GM23338 (cell line): ENCODE measurements around the gene SYPL2. TPM values are rescaled to one million over a fixed set of nuclear protein-coding genes. Genes with fewer than 3 reads are reported as not detected.

Experiments
- ATAC-seq: fragments of 200-7000 bp; cut with Tn5 transposase; 3 replicates; pipeline ENCODE4 v1.9.1; 2020
- DNase-seq: peaks from one replicate; pipeline ENCODE4 v3.0.0-alpha.2; 2015; ENCODE audit warnings: low spot score
- H2AFZ ChIP-seq: fragments of 200-600 bp; sonication (generic); 2 replicates; pipeline ENCODE4 v1.8.0; 2016; ENCODE audit warnings: antibody characterized with exemption, mild to moderate bottlenecking, moderate library complexity
- H3F3A ChIP-seq: fragments of 200-600 bp; sonication (generic); replicated peaks from 2 replicates; pipeline ENCODE4 v1.8.0; 2017; ENCODE audit warnings: antibody characterized with exemption, mixed run types, low read depth
- H3K27ac ChIP-seq: fragments of 200-600 bp; sonication (generic); 2 replicates; pipeline ENCODE4 v1.6.1; 2016; ENCODE audit warnings: low read depth
- H3K27me3 ChIP-seq: fragments of 200-600 bp; sonication (generic); 2 replicates; pipeline ENCODE4 v1.8.0; 2016; ENCODE audit warnings: mild to moderate bottlenecking, mixed run types, moderate library complexity; ENCODE audit not compliant: insufficient read depth
- H3K36me3 ChIP-seq: fragments of 200-600 bp; sonication (generic); 2 replicates; pipeline ENCODE4 v1.8.0; 2016; ENCODE audit warnings: mild to moderate bottlenecking; ENCODE audit not compliant: insufficient read depth
- H3K4me1 ChIP-seq: fragments of 200-600 bp; sonication (generic); 2 replicates; pipeline ENCODE4 v1.8.0; 2016; ENCODE audit warnings: mild to moderate bottlenecking, moderate library complexity; ENCODE audit not compliant: insufficient read depth
- H3K4me2 ChIP-seq: fragments of 200-600 bp; sonication (generic); 2 replicates; pipeline ENCODE4 v1.7.1; 2017; ENCODE audit warnings: mixed run types
- H3K4me3 ChIP-seq: fragments of 200-600 bp; sonication (generic); 2 replicates; pipeline ENCODE4 v1.6.1; 2016; ENCODE audit warnings: mixed run types
- H3K79me2 ChIP-seq: fragments of 200-600 bp; sonication (generic); replicated peaks from 2 replicates; pipeline ENCODE4 v1.8.0; 2017; ENCODE audit warnings: mild to moderate bottlenecking; ENCODE audit not compliant: insufficient read depth
- H3K9me2 ChIP-seq: fragments of 200-600 bp; sonication (generic); 2 replicates; pipeline ENCODE4 v1.8.0; 2017; ENCODE audit not compliant: insufficient read depth
- H4K20me1 ChIP-seq: fragments of 200-600 bp; sonication (generic); replicated peaks from 2 replicates; pipeline ENCODE4 v1.8.0; 2017; ENCODE audit warnings: mild to moderate bottlenecking; ENCODE audit not compliant: insufficient read depth
- H3K27ac Mint-ChIP-seq: 2 replicates; pipeline ENCODE4 v1.8.0; 2020; ENCODE audit warnings: inconsistent platforms, mild to moderate bottlenecking, moderate library complexity, mixed read lengths
- H3K27me3 Mint-ChIP-seq: 3 replicates; pipeline ENCODE4 v1.8.0; 2022; ENCODE audit warnings: low read depth, mild to moderate bottlenecking, moderate library complexity, mixed read lengths, inconsistent platforms; ENCODE audit not compliant: insufficient read depth, poor library complexity
- H3K36me3 Mint-ChIP-seq: 3 replicates; pipeline ENCODE4 v1.8.0; 2021; ENCODE audit warnings: low read depth, mild to moderate bottlenecking, inconsistent platforms, moderate library complexity, mixed read lengths
- H3K4me1 Mint-ChIP-seq: 3 replicates; pipeline ENCODE4 v1.8.0; 2020; ENCODE audit warnings: mild to moderate bottlenecking, inconsistent platforms, mixed read lengths
- H3K4me3 Mint-ChIP-seq: 3 replicates; pipeline ENCODE4 v1.8.0; 2021; ENCODE audit warnings: moderate library complexity, mild to moderate bottlenecking, inconsistent platforms, mixed read lengths
- H3K9me3 Mint-ChIP-seq: 3 replicates; pipeline ENCODE4 v1.8.0; 2020; ENCODE audit warnings: moderate library complexity, mild to moderate bottlenecking, inconsistent platforms, mixed read lengths
- CREB1 ChIP-seq: fragments of 250-450 bp; sonication (Bioruptor Pico); IDR thresholded peaks from 2 replicates; pipeline ENCODE4 v1.5.0; 2020; ENCODE audit warnings: low read depth, mild to moderate bottlenecking, moderate library complexity
- CTCF ChIP-seq, 2 experiments: fragments of 200-600 bp in 1 of 2; sonication (generic) in 1 of 2; conservative IDR thresholded peaks; 2 replicates each; pipeline versions ENCODE4 v1.5.1 to v1.6.1; 2016 to 2017; ENCODE audit warnings: antibody characterized with exemption in 2 of 2, low read depth in 2 of 2, mild to moderate bottlenecking in 2 of 2, moderate library complexity in 1 of 2
- ETS1 ChIP-seq: IDR thresholded peaks from 2 replicates; pipeline ENCODE4 v1.6.1; 2016; ENCODE audit warnings: antibody characterized with exemption
- EZH2 ChIP-seq: fragments of 200-600 bp; sonication (generic); IDR thresholded peaks from one replicate; pipeline ENCODE4 v1.8.0; 2017; ENCODE audit warnings: antibody characterized with exemption, mild to moderate bottlenecking, low read depth; ENCODE audit not compliant: unreplicated experiment
- EZH2phosphoT487 ChIP-seq: fragments of 200-600 bp; sonication (generic); IDR thresholded peaks from one replicate; pipeline ENCODE4 v1.8.1; 2018; ENCODE audit warnings: antibody characterized with exemption; ENCODE audit not compliant: unreplicated experiment
- JUNB ChIP-seq: IDR thresholded peaks from one replicate; pipeline ENCODE4 v1.6.1; 2016; ENCODE audit warnings: antibody characterized with exemption; ENCODE audit not compliant: unreplicated experiment
- NANOG ChIP-seq: IDR thresholded peaks from 2 replicates; pipeline ENCODE4 v1.6.1; 2016; ENCODE audit warnings: antibody characterized with exemption, borderline replicate concordance
- POLR2AphosphoS5 ChIP-seq: IDR thresholded peaks from 2 replicates; pipeline ENCODE4 v1.6.1; 2016; ENCODE audit warnings: antibody characterized with exemption, low read depth
- REST ChIP-seq: IDR thresholded peaks from one replicate; pipeline ENCODE4 v1.6.1; 2018; ENCODE audit warnings: antibody characterized with exemption; ENCODE audit not compliant: unreplicated experiment
- STAT1 ChIP-seq: IDR thresholded peaks from one replicate; pipeline ENCODE4 v1.6.1; 2016; ENCODE audit warnings: antibody characterized with exemption; ENCODE audit not compliant: unreplicated experiment
- ZNF114 ChIP-seq: fragments of 250-450 bp; sonication (Bioruptor Pico); IDR thresholded peaks from 2 replicates; pipeline ENCODE4 v1.5.0; 2020; ENCODE audit warnings: mild to moderate bottlenecking, moderate library complexity
- ZNF331 ChIP-seq: fragments of 250-450 bp; sonication (Bioruptor Pico); IDR thresholded peaks from 2 replicates; pipeline ENCODE4 v1.5.0; 2020; ENCODE audit warnings: low read depth, mild to moderate bottlenecking, moderate library complexity
- polyA plus RNA-seq: library from polyadenylated mRNA; unstranded; fragments of >200 nt; fragmentation: Nextera tagmentation; extraction: Ambion mirVana; gene quantifications from 2 replicates; pipeline ENCODE4 v1.2.1, GENCODE V29; 2016
- total RNA-seq: library from RNA; depleted of rRNA; stranded (reverse); fragments of >200 nt; shearing (Covaris generic); gene quantifications from 2 replicates; pipeline ENCODE4 v1.2.3, GENCODE V29; 2014

Gene SYPL2
- total and polyA plus RNA-seq, 2 experiments from 2014 or later, result 0.40 to 0.49 TPM

- Histone ChIP-seq H3K9me2 (no peaks in the 10 kb centered on the region), H3K79me2 (no peaks in the 10 kb centered on the region), H3K4me1 (peaks cover 7% of the 10 kb centered on the region; the same call in 1 of the 2 replicates), H3K4me3 (no peak overlapping the region), H3K27me3 (peaks cover 32% of the 10 kb centered on the region), H4K20me1 (no peaks in the 10 kb centered on the region), H3K27ac (no peak overlapping the region), H3F3A (no peaks in the 10 kb centered on the region), H3K36me3 (no peaks in the 10 kb centered on the region), H3K4me2 (no peak overlapping the region), H2AFZ (no peak overlapping the region)
- TF ChIP-seq ETS1, result no peak
- no peaks in the 10 kb centered on the region for H3K9me3 Mint-ChIP-seq
- no peaks in the 10 kb centered on the region; the same call in 2 of the 3 replicates for H3K36me3 Mint-ChIP-seq
- H3K4me3 Mint-ChIP-seq, result no peak overlapping the region
- H3K4me1 Mint-ChIP-seq, result peaks cover 11% of the 10 kb centered on the region
- DNase-seq, result no peak
- no peak for ATAC-seq
- H3K27ac Mint-ChIP-seq, result no peak overlapping the region
- peaks cover 12% of the 10 kb centered on the region for H3K27me3 Mint-ChIP-seq
Observed at GRCh38 chr1:109513110-109513710, 46.9 kb downstream of the SYPL2 start.

- H3K4me3 ChIP-seq, result no peak overlapping the region
- no peaks in the 10 kb centered on the region for H3F3A ChIP-seq
- peaks cover 5% of the 10 kb centered on the region for H3K4me1 Mint-ChIP-seq
- no peaks in the 10 kb centered on the region for H4K20me1 ChIP-seq
- H3K27ac Mint-ChIP-seq, result no peak overlapping the region
- no peaks in the 10 kb centered on the region for H3K36me3 ChIP-seq
- H3K4me3 Mint-ChIP-seq, result no peak overlapping the region
- peaks cover 7% of the 10 kb centered on the region; the same call in 1 of the 2 replicates for H3K4me1 ChIP-seq
- ATAC-seq, result no peak
- peaks cover 23% of the 10 kb centered on the region for H3K27me3 ChIP-seq
- no peaks in the 10 kb centered on the region for H3K79me2 ChIP-seq
- DNase-seq, result no peak
- no peaks in the 10 kb centered on the region for H3K36me3 Mint-ChIP-seq
- no peaks in the 10 kb centered on the region for H3K9me3 Mint-ChIP-seq
- no peak overlapping the region for H3K4me2 ChIP-seq
- no peak overlapping the region for H3K27ac ChIP-seq
- peaks cover 12% of the 10 kb centered on the region for H3K27me3 Mint-ChIP-seq
- H2AFZ ChIP-seq, result no peak overlapping the region
- H3K9me2 ChIP-seq, result no peaks in the 10 kb centered on the region
- no peak for TF ChIP-seq ZNF114 (CRISPR knock-in tag)
- no peak for TF ChIP-seq STAT1
- no peak for TF ChIP-seq EZH2
- no peak for TF ChIP-seq REST
- TF ChIP-seq JUNB, result no peak
- no peak for TF ChIP-seq CTCF (conservative IDR thresholded peaks at IDR 0.05; ENCODE audit: low read depth in 2 of 2)
- no peak for TF ChIP-seq POLR2AphosphoS5
- TF ChIP-seq ETS1, result no peak
- TF ChIP-seq CREB1, result no peak
- no peak for TF ChIP-seq NANOG
- TF ChIP-seq EZH2phosphoT487, result no peak
- no peak for TF ChIP-seq ZNF331 (CRISPR knock-in tag)
Observed at GRCh38 chr1:109514846-109515245, 48.5 kb downstream of the SYPL2 start.
